Esophagus muscularis mucosa (tissue), 4 donors: ENCODE data around the gene LIN54. TPM values are rescaled to one million over a fixed set of nuclear protein-coding genes. Genes with fewer than 3 reads are reported as not detected.
"Not testable (repeated sequence)": the region's sequence is repeated elsewhere in the genome, so short reads cannot be mapped to it uniquely, and the experiment has no call there.

ENCODE experiments used
- DNase-seq: peaks from one replicate; pipeline ENCODE4 v3.0.0-alpha.2; 2017; ENCODE audit errors: extremely low spot score
- H3K27ac ChIP-seq, 4 donors: fragments of 200-600 bp; sonication (generic); replicated peaks in 1 of 4; 1 replicate in 3 of 4; 2 replicates in 1 of 4; pipeline ENCODE4 v1.5.1; 2016 to 2019; ENCODE audit warnings: mild to moderate bottlenecking in 1 of 4
- H3K27me3 ChIP-seq, 4 donors: fragments of 200-600 bp; sonication (generic); one replicate each; pipeline versions ENCODE4 v1.5.1 to v1.6.0; 2016 to 2019
- H3K36me3 ChIP-seq, 4 donors: fragments of 200-600 bp; sonication (generic); one replicate each; pipeline ENCODE4 v1.5.1; 2016 to 2019
- H3K4me1 ChIP-seq, 4 donors: fragments of 200-600 bp; sonication (generic); one replicate each; pipeline ENCODE4 v1.5.1; 2016 to 2019
- H3K4me3 ChIP-seq, 4 donors: fragments of 200-600 bp; sonication (generic); 1 replicate in 2 of 4; 2 replicates in 2 of 4; pipeline ENCODE4 v1.5.1; 2016 to 2019; ENCODE audit warnings: mild to moderate bottlenecking in 4 of 4, moderate library complexity in 1 of 4
- H3K9me3 ChIP-seq, 4 donors: fragments of 200-600 bp; sonication (generic); 1 replicate in 3 of 4; 2 replicates in 1 of 4; pipeline ENCODE4 v1.5.1; 2016 to 2019
- EP300 ChIP-seq: sonication (generic); formaldehyde crosslinking; IDR thresholded peaks from one replicate; pipeline ENCODE4 v1.6.1; 2017; ENCODE audit warnings: antibody characterized with exemption
- POLR2A ChIP-seq: fragments of 450-650 bp; IDR thresholded peaks from one replicate; pipeline ENCODE4 v1.6.1; 2017; ENCODE audit warnings: antibody characterized with exemption, moderate library complexity, mild to moderate bottlenecking, low read depth
- POLR2AphosphoS5 ChIP-seq, 2 donors: sonication (generic); formaldehyde crosslinking; IDR thresholded peaks; one replicate each; pipeline ENCODE4 v1.6.1; 2017; ENCODE audit warnings: antibody characterized with exemption in 2 of 2
- WGBS: methylation state at CpG from one replicate; pipeline ENCODE4 v1.1.5; 2018; 5-methylcytosine and 5-hydroxymethylcytosine counted together
- intact Hi-C: fragments of 100-400 bp; cut with DNase I; formaldehyde crosslinking; loops from one replicate; pipeline ENCODE4 v1.15.1; 2023
- total RNA-seq, 4 donors: library from RNA; depleted of rRNA; stranded (reverse); fragments of >200 nt; gene quantifications; one replicate each; pipeline versions ENCODE4 v1.1.0 to v1.2.1, GENCODE V29; 2016
- TF ChIP-seq, protein P1 (sequence below), 3 experiments: fragments of 200-600 bp in 2 of 3; fragments of 450-650 bp in 1 of 3; sonication (generic) in 2 of 3; IDR thresholded peaks; one replicate each; pipeline ENCODE4 v1.5.1; 2017 to 2019; ENCODE audit warnings: antibody characterized with exemption in 3 of 3, mild to moderate bottlenecking in 2 of 3, moderate library complexity in 1 of 3

The LIN54 gene
- 10 to 100 TPM in 1 of 4 donors, 1 to 10 TPM in 3; 8.6 to 10.6 (median 9.0) TPM for total RNA-seq

- peak within 1 kb of the TSS; percentile 71 to 83 (median 78) for H3K4me3 ChIP-seq
- 1% methylated on average over 13 of the region's 54 CpGs for WGBS
- intact Hi-C loops: loop anchor here (5.0 to 10.0 kb wide), 5 partner anchors 108 to 638 kb away; partner anchors contain the start of genes COQ2, HNRNPD, SCD5 and THAP9
- TF ChIP-seq POLR2AphosphoS5 (IDR thresholded peaks at IDR 0.05) (peak; percentile 13 to 25), POLR2A (no peak), EP300 (no peak)
- TF ChIP-seq, protein P1, sequence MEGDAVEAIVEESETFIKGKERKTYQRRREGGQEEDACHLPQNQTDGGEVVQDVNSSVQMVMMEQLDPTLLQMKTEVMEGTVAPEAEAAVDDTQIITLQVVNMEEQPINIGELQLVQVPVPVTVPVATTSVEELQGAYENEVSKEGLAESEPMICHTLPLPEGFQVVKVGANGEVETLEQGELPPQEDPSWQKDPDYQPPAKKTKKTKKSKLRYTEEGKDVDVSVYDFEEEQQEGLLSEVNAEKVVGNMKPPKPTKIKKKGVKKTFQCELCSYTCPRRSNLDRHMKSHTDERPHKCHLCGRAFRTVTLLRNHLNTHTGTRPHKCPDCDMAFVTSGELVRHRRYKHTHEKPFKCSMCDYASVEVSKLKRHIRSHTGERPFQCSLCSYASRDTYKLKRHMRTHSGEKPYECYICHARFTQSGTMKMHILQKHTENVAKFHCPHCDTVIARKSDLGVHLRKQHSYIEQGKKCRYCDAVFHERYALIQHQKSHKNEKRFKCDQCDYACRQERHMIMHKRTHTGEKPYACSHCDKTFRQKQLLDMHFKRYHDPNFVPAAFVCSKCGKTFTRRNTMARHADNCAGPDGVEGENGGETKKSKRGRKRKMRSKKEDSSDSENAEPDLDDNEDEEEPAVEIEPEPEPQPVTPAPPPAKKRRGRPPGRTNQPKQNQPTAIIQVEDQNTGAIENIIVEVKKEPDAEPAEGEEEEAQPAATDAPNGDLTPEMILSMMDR (IDR thresholded peaks at IDR 0.05): no peak
- no peaks in the 10 kb centered on the region for H3K9me3 ChIP-seq
- H3K27ac ChIP-seq: peak within 1 kb of the TSS; percentile 91 to 95 (median 94)
- DNase-seq: peak; percentile 97
- no peaks in the 10 kb centered on the region for H3K36me3 ChIP-seq
- H3K27me3 ChIP-seq: no peaks in the 10 kb centered on the region
- H3K4me1 ChIP-seq: peaks cover 22 to 49% (median 44%) of the 10 kb centered on the region in 4 donors
Measured at GRCh38 chr4:83010522-83011318, at the start of gene LIN54. LIN54 (minus strand) TSS chr4:83010823; CDS start chr4:82984844, 25,979 bp downstream.

DNA sequence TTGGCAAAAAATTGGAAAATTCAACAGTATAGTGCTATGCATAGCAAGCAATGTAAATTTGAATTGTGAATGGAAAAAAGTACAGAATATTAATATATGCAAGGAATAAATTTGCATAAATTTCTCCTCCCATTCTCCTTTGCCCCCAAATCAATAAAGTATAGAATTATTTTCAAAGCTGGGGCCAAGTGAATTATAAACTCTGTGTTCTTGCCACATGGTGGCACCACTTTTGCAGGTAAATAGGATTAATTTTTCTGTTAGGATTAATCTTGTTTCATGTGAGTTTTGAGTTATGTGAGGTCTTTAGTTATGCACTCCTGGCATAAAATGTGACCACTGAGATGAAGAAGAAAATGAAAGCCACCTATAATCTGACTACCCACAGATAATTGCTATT lies 44.3 kb upstream of the LIN54 start:
- peaks cover 10 to 92% (median 65%) of the 10 kb centered on the region in 4 donors for H3K36me3 ChIP-seq
- H3K4me3 ChIP-seq: no peak overlapping the region
- DNase-seq: no peak
- TF ChIP-seq POLR2A: no peak
- TF ChIP-seq, protein P1 (IDR thresholded peaks at IDR 0.05): peak in 2 of 3 experiments; percentile 5 to 20
- no peaks in the 10 kb centered on the region for H3K27me3 ChIP-seq
- H3K9me3 ChIP-seq: no peaks in the 10 kb centered on the region
- H3K4me1 ChIP-seq: no peaks in the 10 kb centered on the region
- no peak overlapping the region for H3K27ac ChIP-seq
- intact Hi-C loops: no loop called here

DNA sequence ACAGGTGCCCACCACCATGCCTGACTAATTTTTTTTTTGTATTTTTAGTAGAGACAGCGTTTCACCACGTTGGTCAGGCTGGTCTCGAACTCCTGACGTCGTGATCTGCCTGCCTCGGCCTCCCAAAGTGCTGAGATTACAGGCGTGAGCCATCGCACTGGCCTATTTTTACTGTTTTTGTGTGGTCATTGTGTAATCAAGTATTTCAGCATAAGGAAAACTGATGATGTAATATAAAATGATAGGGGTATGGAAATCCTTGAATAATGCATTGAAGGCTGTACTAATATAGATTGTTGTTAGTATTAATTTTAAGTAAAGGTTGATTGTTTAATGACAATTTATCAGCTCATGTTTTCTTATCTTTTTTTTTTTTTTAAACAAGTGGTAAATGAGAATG lies 38.2 kb upstream of the LIN54 start:
- H3K27me3 ChIP-seq, intact Hi-C loops, H3K9me3 ChIP-seq, H3K4me1 ChIP-seq, H3K4me3 ChIP-seq, H3K27ac ChIP-seq, DNase-seq: not testable (repeated sequence)
- H3K36me3 ChIP-seq: peaks cover 6 to 56% (median 46%) of the 10 kb centered on the region in 4 donors
- WGBS: 90% methylated on average over 8 of the region's 8 CpGs

DNA sequence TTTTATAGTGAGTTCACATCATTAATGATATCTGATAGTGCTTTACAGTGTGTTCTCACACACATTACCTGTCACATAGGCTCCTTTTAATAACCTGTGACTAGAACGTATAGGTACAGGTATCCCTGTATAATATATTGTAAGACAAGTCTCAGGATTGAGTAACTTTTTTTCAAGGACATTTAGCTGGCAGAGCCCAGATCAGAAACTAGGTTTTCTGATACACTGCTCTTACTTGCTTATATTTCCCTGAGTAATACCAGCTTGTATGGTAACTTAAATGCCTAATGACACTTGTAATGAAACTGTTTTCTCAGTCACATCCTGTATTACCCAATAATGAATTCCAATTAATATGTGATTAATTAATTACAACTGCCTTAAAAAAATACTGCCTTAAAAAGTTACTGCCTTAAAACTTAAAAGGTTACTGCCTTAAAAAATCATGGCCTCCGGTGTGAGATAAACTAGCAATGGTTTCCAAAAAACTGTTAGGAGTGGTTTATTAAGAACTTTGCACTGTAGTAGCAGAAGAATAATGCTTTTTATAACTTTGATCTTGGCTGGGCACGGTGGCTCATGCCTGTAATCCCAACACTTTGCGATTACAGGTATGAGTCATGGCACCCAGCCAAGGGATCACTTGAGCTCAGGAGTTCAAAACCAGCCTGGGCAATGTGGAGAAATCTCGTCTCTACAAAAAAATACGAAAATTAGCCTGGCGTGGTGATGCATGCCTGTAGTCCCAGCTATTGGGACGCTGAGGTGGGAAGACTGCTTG lies 36.3 kb upstream of the LIN54 start:
- intact Hi-C loops: no loop called here
- 93% methylated on average over 8 of the region's 8 CpGs for WGBS
- Histone ChIP-seq H3K27me3 (no peaks in the 10 kb centered on the region), H3K4me1 (peaks cover 0 to 6% (median 0%) of the 10 kb centered on the region in 4 donors), H3K27ac (no peak overlapping the region), H3K36me3 (peaks cover 6 to 39% (median 28%) of the 10 kb centered on the region in 4 donors), H3K9me3 (no peaks in the 10 kb centered on the region), H3K4me3 (no peak overlapping the region)
- DNase-seq: no peak
- TF ChIP-seq POLR2A (no peak), EP300 (no peak), POLR2AphosphoS5 (IDR thresholded peaks at IDR 0.05) (no peak)
- TF ChIP-seq, protein P1 (IDR thresholded peaks at IDR 0.05): no peak

GRCh38 chr4:83043801-83044407 lies 33.3 kb upstream of the LIN54 start:
- H3K4me1 ChIP-seq: peaks cover 0 to 12% (median 4%) of the 10 kb centered on the region in 4 donors
- no peaks in the 10 kb centered on the region for H3K27me3 ChIP-seq
- TF ChIP-seq EP300 (no peak), POLR2AphosphoS5 (IDR thresholded peaks at IDR 0.05) (no peak), POLR2A (no peak)
- TF ChIP-seq, protein P1 (IDR thresholded peaks at IDR 0.05): no peak
- H3K27ac ChIP-seq: no peak overlapping the region
- H3K36me3 ChIP-seq: peaks cover 0 to 10% (median 6%) of the 10 kb centered on the region in 4 donors
- no peaks in the 10 kb centered on the region for H3K9me3 ChIP-seq
- no peak for DNase-seq
- 89% methylated on average over 14 of the region's 14 CpGs for WGBS
- H3K4me3 ChIP-seq: no peak overlapping the region
- intact Hi-C loops: no loop called here

- DNase-seq, H3K27ac ChIP-seq, H3K36me3 ChIP-seq, intact Hi-C loops, H3K9me3 ChIP-seq, H3K27me3 ChIP-seq, H3K4me3 ChIP-seq: not testable (repeated sequence)
- WGBS: 100% methylated on average over 2 of the region's 2 CpGs
- H3K4me1 ChIP-seq: peaks cover 0 to 14% (median 6%) of the 10 kb centered on the region in 4 donors
Measured at GRCh38 chr4:83043157-83043556, 32.5 kb upstream of the LIN54 start.
